Liver (tissue), 9 donors: ENCODE results near the gene AGFG1. TPM values are rescaled to one million over a fixed set of nuclear protein-coding genes. Genes with fewer than 3 reads are reported as not detected.
"Not testable (repeated sequence)": the region's sequence is repeated elsewhere in the genome, so short reads cannot be mapped to it uniquely, and the experiment has no call there.

Experiments
- DNase-seq: peaks from one replicate; pipeline ENCODE4 v3.0.0-alpha.2; 2017; ENCODE audit warnings: low spot score
- H3K27ac ChIP-seq, 2 donors: one replicate each; pipeline ENCODE4 v1.7.0; 2013; ENCODE audit warnings: inconsistent platforms in 2 of 2, low read length in 2 of 2, control low read depth in 1 of 2, low read depth in 1 of 2, mild to moderate bottlenecking in 1 of 2
- H3K27me3 ChIP-seq, 4 donors: one replicate each; pipeline versions ENCODE4 v1.6.1 to v1.7.0; 2013; ENCODE audit warnings: low read length in 3 of 4, inconsistent platforms in 1 of 4, mild to moderate bottlenecking in 1 of 4, moderate library complexity in 1 of 4; ENCODE audit not compliant: control insufficient read depth in 4 of 4, insufficient read depth in 4 of 4
- H3K36me3 ChIP-seq, 4 donors: one replicate each; pipeline versions ENCODE4 v1.6.1 to v1.7.0; 2013; ENCODE audit warnings: low read length in 3 of 4, mild to moderate bottlenecking in 3 of 4, low read depth in 1 of 4, moderate library complexity in 1 of 4; ENCODE audit not compliant: control insufficient read depth in 4 of 4, insufficient read depth in 3 of 4
- H3K4me1 ChIP-seq, 4 donors: one replicate each; pipeline versions ENCODE4 v1.6.1 to v1.7.0; 2013; ENCODE audit warnings: low read length in 3 of 4, mild to moderate bottlenecking in 3 of 4, moderate library complexity in 1 of 4; ENCODE audit not compliant: control insufficient read depth in 4 of 4, insufficient read depth in 4 of 4
- H3K4me3 ChIP-seq, 3 donors: one replicate each; pipeline versions ENCODE4 v1.6.1 to v1.7.0; 2013; ENCODE audit warnings: low read length in 3 of 3, control low read depth in 1 of 3, low read depth in 1 of 3, mild to moderate bottlenecking in 1 of 3
- H3K9ac ChIP-seq, 2 donors: one replicate each; pipeline ENCODE4 v1.7.0; 2013; ENCODE audit warnings: low read length in 2 of 2, mild to moderate bottlenecking in 2 of 2, moderate library complexity in 2 of 2, control low read depth in 1 of 2, low read depth in 1 of 2
- H3K9me3 ChIP-seq, 4 donors: one replicate each; pipeline versions ENCODE4 v1.6.1 to v1.7.0; 2013; ENCODE audit warnings: low read length in 3 of 4; ENCODE audit not compliant: control insufficient read depth in 4 of 4
- CTCF ChIP-seq: fragments of 150-350 bp; IDR thresholded peaks from 2 replicates; pipeline ENCODE4 v1.5.1; 2017; ENCODE audit warnings: improper control_type of control experiment, low read depth, low read length; ENCODE audit not compliant: missing input control
- EGR1 ChIP-seq, 2 donors: IDR thresholded peaks; 2 replicates each; pipeline ENCODE4 v1.6.1; 2016 to 2018; ENCODE audit warnings: antibody characterized with exemption in 2 of 2, low read depth in 2 of 2
- FOXA1 ChIP-seq: IDR thresholded peaks from 2 replicates; pipeline ENCODE4 v1.6.1; 2016; ENCODE audit warnings: antibody characterized with exemption
- FOXA2 ChIP-seq: IDR thresholded peaks from 2 replicates; pipeline ENCODE4 v1.6.1; 2016; ENCODE audit warnings: antibody characterized with exemption
- GABPA ChIP-seq, 2 donors: IDR thresholded peaks in 1 of 2; conservative IDR thresholded peaks in 1 of 2; 2 replicates each; pipeline ENCODE4 v1.6.1; 2016; ENCODE audit warnings: antibody characterized with exemption in 2 of 2, mild to moderate bottlenecking in 1 of 2, moderate library complexity in 1 of 2
- HNF4A ChIP-seq, 2 donors: conservative IDR thresholded peaks; 2 replicates each; pipeline ENCODE4 v1.6.1; 2016; ENCODE audit warnings: antibody characterized with exemption in 2 of 2, mild to moderate bottlenecking in 2 of 2
- HNF4G ChIP-seq: IDR thresholded peaks from 2 replicates; pipeline ENCODE4 v1.6.1; 2016; ENCODE audit warnings: antibody characterized with exemption
- JUND ChIP-seq, 2 donors: IDR thresholded peaks; 2 replicates each; pipeline ENCODE4 v1.6.1; 2016; ENCODE audit warnings: antibody characterized with exemption in 2 of 2
- NR2F2 ChIP-seq: IDR thresholded peaks from 2 replicates; pipeline ENCODE4 v1.6.1; 2016; ENCODE audit warnings: antibody characterized with exemption
- RAD21 ChIP-seq, 2 donors: IDR thresholded peaks; 2 replicates each; pipeline ENCODE4 v1.6.1; 2016; ENCODE audit warnings: antibody characterized with exemption in 2 of 2, mild to moderate bottlenecking in 2 of 2
- REST ChIP-seq: IDR thresholded peaks from 2 replicates; pipeline ENCODE4 v1.6.1; 2016; ENCODE audit warnings: antibody characterized with exemption, mild to moderate bottlenecking
- RXRA ChIP-seq, 2 donors: IDR thresholded peaks; 2 replicates each; pipeline ENCODE4 v1.6.1; 2017 to 2018; ENCODE audit warnings: antibody characterized with exemption in 2 of 2, mild to moderate bottlenecking in 1 of 2
- SP1 ChIP-seq: IDR thresholded peaks from 2 replicates; pipeline ENCODE4 v1.6.1; 2018; ENCODE audit warnings: antibody characterized with exemption, mild to moderate bottlenecking
- TAF1 ChIP-seq: conservative IDR thresholded peaks from 2 replicates; pipeline ENCODE4 v1.6.1; 2016; ENCODE audit warnings: antibody characterized with exemption, mild to moderate bottlenecking
- YY1 ChIP-seq: IDR thresholded peaks from 2 replicates; pipeline ENCODE4 v1.6.1; 2016; ENCODE audit warnings: antibody characterized with exemption, mild to moderate bottlenecking
- ZBTB33 ChIP-seq: IDR thresholded peaks from 2 replicates; pipeline ENCODE4 v1.6.1; 2016; ENCODE audit warnings: antibody characterized with exemption
- WGBS: extraction: QIAGEN DNeasy Blood & Tissue Kit; methylation state at CpG from one replicate; pipeline ENCODE4 v1.1.7; 2013; 5-methylcytosine and 5-hydroxymethylcytosine counted together
- polyA plus RNA-seq, 2 donors: library from polyadenylated mRNA; stranded (reverse) in 1 of 2; unstranded in 1 of 2; fragments of 200-250 nt in 1 of 2; fragments of >200 nt in 1 of 2; fragmentation: Nextera tagmentation in 1 of 2; extraction: Ambion mirVana in 1 of 2; gene quantifications; one replicate each; pipeline versions ENCODE4 v1.2.1 to v1.2.3, GENCODE V29; 2013 to 2015
- total RNA-seq, 2 donors: library from RNA; depleted of rRNA; stranded (reverse); fragments of >200 nt; gene quantifications; one replicate each; pipeline ENCODE4 v1.2.3, GENCODE V29; 2014
- TF ChIP-seq, protein P1 (sequence below): IDR thresholded peaks from 2 replicates; pipeline ENCODE4 v1.6.1; 2016; ENCODE audit warnings: antibody characterized with exemption
- TF ChIP-seq, protein P2 (sequence below): IDR thresholded peaks from 2 replicates; pipeline ENCODE4 v1.6.1; 2016; ENCODE audit warnings: antibody characterized with exemption
- donor health status: healthy.
- donor health status: healthy.
- donor health status: healthy.
- donor health status: healthy.
- donor health status: healthy.

Gene AGFG1
- total and polyA plus RNA-seq, 4 donors, result 8.5 to 49.7 (median 23.7) TPM

GRCh38 chr2:227539465-227539956 is 67.6 kb downstream of the AGFG1 start:
- 98% methylated on average over 8 of the region's 8 CpGs for WGBS

GRCh38 chr2:227540352-227540751 is 68.4 kb downstream of the AGFG1 start:
- not testable (repeated sequence) for H3K27ac ChIP-seq, H3K4me1 ChIP-seq, DNase-seq, H3K27me3 ChIP-seq, H3K9ac ChIP-seq, H3K9me3 ChIP-seq, H3K4me3 ChIP-seq
- peaks cover 2 to 23% (median 14%) of the 10 kb centered on the region in 4 donors for H3K36me3 ChIP-seq
- 96% methylated on average over 9 of the region's 9 CpGs for WGBS

More at GRCh38 chr2:227539465-227539956, 67.6 kb downstream of the AGFG1 start:
- H3K9ac ChIP-seq, result no peak overlapping the region
- TF ChIP-seq EGR1 (IDR thresholded peaks at IDR 0.05; ENCODE audit: low read depth in 2 of 2) (no peak), JUND (IDR thresholded peaks at IDR 0.05) (no peak), RXRA (IDR thresholded peaks at IDR 0.05) (no peak), GABPA (IDR thresholded peaks at IDR 0.05 in 1 of 2, conservative IDR thresholded peaks at IDR 0.05 in 1 of 2) (no peak), CTCF (no peak), RAD21 (IDR thresholded peaks at IDR 0.05) (no peak), NR2F2 (no peak), HNF4A (conservative IDR thresholded peaks at IDR 0.05) (no peak), ZBTB33 (no peak), FOXA2 (no peak), YY1 (no peak), SP1 (no peak), HNF4G (no peak), TAF1 (no peak), FOXA1 (no peak), REST (no peak)
- TF ChIP-seq, protein P1, sequence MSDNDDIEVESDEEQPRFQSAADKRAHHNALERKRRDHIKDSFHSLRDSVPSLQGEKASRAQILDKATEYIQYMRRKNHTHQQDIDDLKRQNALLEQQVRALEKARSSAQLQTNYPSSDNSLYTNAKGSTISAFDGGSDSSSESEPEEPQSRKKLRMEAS, result no peak
- TF ChIP-seq, protein P2, sequence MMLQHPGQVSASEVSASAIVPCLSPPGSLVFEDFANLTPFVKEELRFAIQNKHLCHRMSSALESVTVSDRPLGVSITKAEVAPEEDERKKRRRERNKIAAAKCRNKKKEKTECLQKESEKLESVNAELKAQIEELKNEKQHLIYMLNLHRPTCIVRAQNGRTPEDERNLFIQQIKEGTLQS, result no peak
- H3K9me3 ChIP-seq, result no peaks in the 10 kb centered on the region
- H3K27ac ChIP-seq, result no peak overlapping the region
- H3K36me3 ChIP-seq, result peaks cover 4 to 31% (median 17%) of the 10 kb centered on the region in 4 donors
- no peak for DNase-seq
- H3K4me3 ChIP-seq, result no peak overlapping the region
- H3K27me3 ChIP-seq, result no peaks in the 10 kb centered on the region
- H3K4me1 ChIP-seq, result no peaks in the 10 kb centered on the region
